RWPE2 (cell line): ENCODE results near the gene SURF4.

Experiments
- ATAC-seq: fragments of 200-7000 bp; cut with Tn5 transposase; 3 replicates; pipeline ENCODE4 v1.9.1; 2021; ENCODE audit warnings: low read depth
- DNase-seq: peaks from one replicate; pipeline ENCODE4 v3.0.0-alpha.2; 2020; ENCODE audit warnings: low spot score
- H3K27ac ChIP-seq: fragments of 450-650 bp; 2 replicates; pipeline ENCODE4 v1.5.1; 2017; ENCODE audit warnings: mild to moderate bottlenecking; ENCODE audit not compliant: poor library complexity, severe bottlenecking
- H3K27me3 ChIP-seq: fragments of 250-450 bp; sonication (Bioruptor Pico); 2 replicates; pipeline ENCODE4 v1.5.1; 2021; ENCODE audit warnings: mild to moderate bottlenecking, moderate library complexity; ENCODE audit not compliant: insufficient read depth, poor library complexity, severe bottlenecking
- H3K36me3 ChIP-seq: fragments of 250-450 bp; sonication (Bioruptor Pico); 2 replicates; pipeline ENCODE4 v1.5.1; 2020; ENCODE audit warnings: low read depth, mild to moderate bottlenecking, moderate library complexity
- H3K4me1 ChIP-seq: fragments of 250-450 bp; sonication (Bioruptor Pico); 2 replicates; pipeline ENCODE4 v1.5.1; 2021; ENCODE audit warnings: mild to moderate bottlenecking, moderate library complexity; ENCODE audit not compliant: insufficient read depth, poor library complexity, severe bottlenecking
- H3K4me3 ChIP-seq: fragments of 250-450 bp; sonication (Bioruptor Pico); 2 replicates; pipeline ENCODE4 v1.5.1; 2021; ENCODE audit warnings: mild to moderate bottlenecking, moderate library complexity; ENCODE audit not compliant: severe bottlenecking
- H3K9me3 ChIP-seq: fragments of 250-450 bp; sonication (Bioruptor Pico); 2 replicates; pipeline ENCODE4 v1.5.1; 2021; ENCODE audit warnings: mild to moderate bottlenecking, moderate library complexity; ENCODE audit not compliant: severe bottlenecking
- TF ChIP-seq, protein P1 (sequence below): fragments of 450-650 bp; IDR thresholded peaks from one replicate; pipeline ENCODE4 v1.5.1; 2017; ENCODE audit warnings: mild to moderate bottlenecking, moderate library complexity; ENCODE audit not compliant: poor library complexity, severe bottlenecking

Gene SURF4

DNA sequence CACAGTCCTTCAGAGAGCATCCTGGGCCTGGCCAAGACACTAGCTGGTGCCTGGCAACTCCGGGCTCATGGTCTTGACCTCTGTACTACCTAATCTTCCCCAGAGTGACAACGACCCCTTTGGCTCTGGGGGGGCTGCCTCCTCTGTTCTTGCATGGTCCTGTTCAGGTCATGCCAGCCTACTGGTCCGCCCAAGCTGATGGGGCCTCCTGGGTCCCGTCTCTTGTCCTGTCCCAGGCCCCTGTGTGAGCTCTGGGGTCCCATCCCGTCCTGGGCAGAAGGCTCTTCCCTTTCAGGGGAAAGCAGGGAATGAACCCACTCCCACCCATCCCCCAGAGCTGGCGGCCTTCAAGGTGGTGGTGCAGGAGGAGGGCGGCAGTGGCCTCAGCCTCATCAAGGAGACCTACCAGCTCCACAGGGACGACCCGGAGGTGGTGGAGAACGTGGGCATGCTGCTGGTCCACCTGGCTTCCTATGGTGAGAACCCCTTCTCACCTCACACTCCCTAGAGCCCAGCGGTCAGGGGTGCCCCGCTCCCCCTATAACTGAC is 28.7 kb upstream of the SURF4 start:
- H3K27ac ChIP-seq = no peak overlapping the region
- H3K4me3 ChIP-seq = no peak overlapping the region
- peak; percentile 46 for DNase-seq
- H3K9me3 ChIP-seq = no peaks in the 10 kb centered on the region
- H3K36me3 ChIP-seq = peaks cover 45% of the 10 kb centered on the region
- H3K27me3 ChIP-seq = no peaks in the 10 kb centered on the region
- no peak for ATAC-seq
- TF ChIP-seq, protein P1, sequence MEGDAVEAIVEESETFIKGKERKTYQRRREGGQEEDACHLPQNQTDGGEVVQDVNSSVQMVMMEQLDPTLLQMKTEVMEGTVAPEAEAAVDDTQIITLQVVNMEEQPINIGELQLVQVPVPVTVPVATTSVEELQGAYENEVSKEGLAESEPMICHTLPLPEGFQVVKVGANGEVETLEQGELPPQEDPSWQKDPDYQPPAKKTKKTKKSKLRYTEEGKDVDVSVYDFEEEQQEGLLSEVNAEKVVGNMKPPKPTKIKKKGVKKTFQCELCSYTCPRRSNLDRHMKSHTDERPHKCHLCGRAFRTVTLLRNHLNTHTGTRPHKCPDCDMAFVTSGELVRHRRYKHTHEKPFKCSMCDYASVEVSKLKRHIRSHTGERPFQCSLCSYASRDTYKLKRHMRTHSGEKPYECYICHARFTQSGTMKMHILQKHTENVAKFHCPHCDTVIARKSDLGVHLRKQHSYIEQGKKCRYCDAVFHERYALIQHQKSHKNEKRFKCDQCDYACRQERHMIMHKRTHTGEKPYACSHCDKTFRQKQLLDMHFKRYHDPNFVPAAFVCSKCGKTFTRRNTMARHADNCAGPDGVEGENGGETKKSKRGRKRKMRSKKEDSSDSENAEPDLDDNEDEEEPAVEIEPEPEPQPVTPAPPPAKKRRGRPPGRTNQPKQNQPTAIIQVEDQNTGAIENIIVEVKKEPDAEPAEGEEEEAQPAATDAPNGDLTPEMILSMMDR = no peak
- no peaks in the 10 kb centered on the region for H3K4me1 ChIP-seq

GRCh38 chr9:133403766-133404453 is 28.1 kb upstream of the SURF4 start:
- DNase-seq = peak; percentile 61
- H3K36me3 ChIP-seq = peaks cover 39% of the 10 kb centered on the region

GRCh38 chr9:133402689-133403088 is 26.8 kb upstream of the SURF4 start:
- Histone ChIP-seq H3K4me3 (no peak overlapping the region), H3K27ac (no peak overlapping the region), H3K27me3 (no peaks in the 10 kb centered on the region), H3K4me1 (no peaks in the 10 kb centered on the region), H3K36me3 (peaks cover 27% of the 10 kb centered on the region), H3K9me3 (no peaks in the 10 kb centered on the region)
- DNase-seq (no peak), ATAC-seq (no peak)
- TF ChIP-seq, protein P1 = no peak

More at GRCh38 chr9:133403766-133404453, 28.1 kb upstream of the SURF4 start:
- Histone ChIP-seq H3K9me3 (no peaks in the 10 kb centered on the region), H3K4me1 (no peaks in the 10 kb centered on the region), H3K27me3 (no peaks in the 10 kb centered on the region), H3K4me3 (no peak overlapping the region), H3K27ac (no peak overlapping the region)
- ATAC-seq = peak; percentile 16; the same call in 1 of the 3 replicates
- TF ChIP-seq, protein P1 = peak; percentile 62

- Histone ChIP-seq H3K27me3 (no peaks in the 10 kb centered on the region), H3K4me3 (no peak overlapping the region), H3K27ac (no peak overlapping the region), H3K4me1 (no peaks in the 10 kb centered on the region), H3K9me3 (no peaks in the 10 kb centered on the region), H3K36me3 (peaks cover 20% of the 10 kb centered on the region)
- ATAC-seq (no peak), DNase-seq (no peak)
- TF ChIP-seq, protein P1 = no peak
Measured at GRCh38 chr9:133401588-133401987, 25.7 kb upstream of the SURF4 start.

DNA sequence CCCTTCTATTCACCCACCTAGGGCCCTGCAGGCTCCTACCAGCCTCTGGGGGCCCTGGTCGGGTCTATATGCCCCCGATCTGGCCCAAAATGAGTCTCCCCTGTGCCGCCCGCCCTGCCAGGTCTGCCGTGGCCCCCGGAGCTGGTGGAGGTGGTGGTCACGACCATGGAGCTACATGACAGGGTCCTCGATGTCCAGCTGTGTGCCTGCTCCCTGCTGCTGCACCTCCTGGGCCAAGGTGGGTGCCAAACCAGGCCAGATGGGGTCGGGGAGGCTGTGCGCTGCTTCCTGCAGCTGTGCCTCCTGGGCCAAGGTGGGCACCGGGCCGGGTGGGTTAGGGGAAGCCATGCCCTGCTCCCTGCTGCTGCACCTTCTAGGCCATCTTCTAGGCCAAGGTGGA is 24.4 kb upstream of the SURF4 start:
- H3K4me3 ChIP-seq = no peak overlapping the region
- H3K27ac ChIP-seq = no peak overlapping the region
- no peaks in the 10 kb centered on the region for H3K9me3 ChIP-seq
- H3K36me3 ChIP-seq = peaks cover 7% of the 10 kb centered on the region
- peak; percentile 51 for DNase-seq
- ATAC-seq = no peak
- TF ChIP-seq, protein P1 = no peak
- H3K27me3 ChIP-seq = no peaks in the 10 kb centered on the region
- H3K4me1 ChIP-seq = no peaks in the 10 kb centered on the region
